GM19239 (cell line): ENCODE measurements around the gene ETS1.

ENCODE experiments used
- DNase-seq: peaks from one replicate; pipeline ENCODE4 v3.0.0; 2011; ENCODE audit warnings: low spot score; ENCODE audit not compliant: insufficient read length
- FAIRE-seq: peaks from 2 replicates; lab custom pipeline; 2011; peaks lifted over from hg19 to GRCh38; lab: Jason Lieb, UNC

ETS1 gene

GRCh38 chr11:128597209-128597608 is 9.9 kb upstream of the ETS1 start:
- no peak for DNase-seq
- FAIRE-seq = no peak

DNA sequence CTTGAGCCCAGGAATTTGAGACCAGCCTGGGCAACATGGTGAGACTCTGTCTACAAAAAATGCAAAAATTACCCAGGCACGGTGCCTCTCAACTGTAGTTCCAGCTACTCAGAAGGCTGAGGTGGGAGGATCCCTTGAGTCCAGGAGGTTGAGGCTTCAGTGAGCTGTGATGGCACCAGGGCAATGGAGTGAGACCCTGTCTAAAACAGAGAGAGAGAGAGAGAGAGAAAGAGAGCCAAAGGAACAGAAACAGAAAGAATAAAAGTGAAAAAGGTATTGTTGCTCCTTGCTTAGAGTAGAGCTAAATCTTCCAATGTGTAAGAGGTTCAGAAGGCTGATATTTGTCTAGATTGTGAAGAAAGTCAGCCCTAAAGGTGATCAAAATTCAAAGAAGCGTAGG is 8.9 kb upstream of the ETS1 start:
- no peak for DNase-seq
- peak; percentile 26 for FAIRE-seq

DNA sequence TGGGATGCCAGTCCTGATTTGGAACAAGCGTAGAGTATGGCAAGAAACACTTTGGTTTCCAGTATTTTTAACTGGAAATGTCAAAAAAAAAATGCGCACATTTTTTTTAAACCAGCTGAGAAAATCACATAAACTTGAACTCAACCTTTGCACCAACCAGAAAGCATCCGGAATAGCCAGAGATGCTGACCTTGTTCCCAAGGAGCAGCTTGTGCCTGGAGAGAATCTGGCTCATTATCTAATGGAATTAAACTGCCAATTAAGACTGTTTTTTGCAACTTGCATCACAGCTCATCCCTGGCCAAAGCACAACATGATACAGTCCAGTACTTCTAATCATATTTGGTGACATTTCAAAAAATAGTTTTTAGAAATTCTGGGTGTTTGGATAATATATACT is 8.4 kb upstream of the ETS1 start:
- FAIRE-seq (no peak), DNase-seq (no peak)

GRCh38 chr11:128595221-128595620 is 7.9 kb upstream of the ETS1 start:
- DNase-seq = no peak
- peak; percentile 59 for FAIRE-seq

DNA sequence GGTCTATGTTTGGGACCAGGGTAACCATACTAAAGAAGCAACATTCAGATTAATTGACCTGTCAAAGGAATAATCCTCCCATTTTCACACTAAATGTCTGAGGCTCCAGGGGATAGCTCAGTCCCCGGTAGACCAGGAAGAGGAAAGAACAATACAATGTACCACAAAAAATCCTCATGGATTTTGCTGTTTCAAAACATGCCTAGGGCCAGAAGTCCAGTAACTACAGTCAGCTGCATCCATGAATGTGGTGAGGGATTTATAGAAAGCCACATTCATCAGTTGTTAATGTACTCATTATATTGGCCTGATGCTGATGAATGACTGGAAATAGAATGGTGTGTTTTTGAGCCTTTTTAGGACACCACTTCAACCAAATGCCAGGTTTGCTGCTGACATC is 6.9 kb upstream of the ETS1 start:
- FAIRE-seq = no peak
- no peak for DNase-seq

GRCh38 chr11:128593281-128593680 is 5.9 kb upstream of the ETS1 start:
- no peak for FAIRE-seq
- no peak for DNase-seq

DNA sequence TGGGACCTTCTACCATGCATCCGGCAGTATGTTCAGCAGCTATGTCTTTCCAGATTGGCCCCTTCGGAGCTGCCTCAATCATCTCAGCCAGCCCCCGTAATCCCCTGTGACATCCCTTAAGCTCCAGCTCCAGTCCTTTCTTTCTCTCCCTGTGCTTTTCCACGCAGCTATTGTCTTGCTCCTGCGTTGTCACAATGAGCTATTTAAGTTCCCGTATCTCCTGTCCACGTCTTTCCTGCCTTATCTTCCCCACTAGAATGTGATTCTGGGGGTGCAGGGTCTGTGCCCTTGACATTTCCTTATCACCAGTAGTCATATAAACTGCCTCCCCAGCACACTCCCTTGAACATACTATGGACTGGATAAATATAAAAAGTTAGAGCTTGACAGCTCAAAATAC is 5.1 kb upstream of the ETS1 start:
- FAIRE-seq = no peak
- no peak for DNase-seq

DNA sequence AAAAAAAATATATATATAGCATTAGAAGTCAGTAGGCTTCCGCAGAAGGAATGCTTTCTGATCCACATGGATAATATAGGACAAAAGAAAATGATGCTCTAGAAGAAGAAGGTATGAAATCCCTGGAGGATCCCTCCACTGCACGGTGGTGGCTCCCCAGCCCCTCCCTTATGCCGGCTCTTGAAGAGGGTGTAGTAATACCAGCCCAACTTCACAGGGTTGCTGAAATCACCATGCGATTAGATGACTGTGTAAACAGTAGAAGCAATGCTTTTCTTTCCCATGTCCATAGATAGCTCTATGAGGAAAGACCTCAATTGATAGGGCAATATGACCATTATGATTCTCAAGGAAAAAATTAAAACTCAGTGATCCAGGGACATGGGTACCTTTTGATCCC is 3.2 kb upstream of the ETS1 start:
- no peak for FAIRE-seq
- DNase-seq = no peak

DNA sequence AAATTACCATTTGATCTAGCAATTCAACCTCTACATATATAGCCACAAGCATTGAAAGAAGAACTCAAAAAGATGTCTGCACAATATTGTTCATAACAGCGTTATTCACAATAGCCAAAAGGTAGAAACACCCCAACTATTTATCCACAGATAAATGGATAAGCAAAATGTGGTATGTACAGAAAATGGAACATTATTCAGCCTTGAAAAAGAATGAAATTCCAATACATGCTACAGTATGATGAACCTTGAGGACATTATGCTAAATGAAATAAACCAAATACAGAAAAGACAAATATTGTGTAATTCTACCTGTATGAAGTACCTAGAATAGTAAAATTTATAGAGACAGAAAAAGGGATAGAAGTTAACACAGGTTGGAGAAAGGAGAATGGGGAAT is 2.6 kb upstream of the ETS1 start:
- no peak for FAIRE-seq
- no peak for DNase-seq

- no peak for DNase-seq
- FAIRE-seq = no peak
Observed at GRCh38 chr11:128588093-128588492, 735 bp upstream of the ETS1 start.

DNA sequence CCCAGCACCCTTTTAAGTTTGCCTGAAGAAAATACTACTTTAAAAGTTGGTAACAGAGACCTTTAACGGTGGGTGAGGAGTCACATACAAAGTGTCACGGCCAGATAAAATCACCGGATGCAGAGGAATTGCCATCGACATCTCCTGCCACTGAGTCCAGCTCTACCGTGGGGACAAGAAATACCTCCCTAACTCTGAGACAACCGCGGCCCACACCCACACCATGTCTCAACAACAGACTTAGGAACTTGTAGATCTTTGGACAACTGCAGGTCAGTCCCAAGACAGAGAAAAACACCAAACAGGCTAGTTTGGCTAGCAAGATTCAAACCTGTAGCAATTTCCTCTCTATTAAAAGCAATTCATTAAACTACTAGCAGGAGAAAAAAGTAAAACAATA is 669 bp downstream of the ETS1 start:
- DNase-seq (no peak), FAIRE-seq (no peak)

GRCh38 chr11:128585498-128586238 is 1.7 kb downstream of the ETS1 start:
- FAIRE-seq (no peak), DNase-seq (no peak)

GRCh38 chr11:128584253-128584652 is 3.1 kb downstream of the ETS1 start:
- FAIRE-seq (no peak), DNase-seq (no peak)

GRCh38 chr11:128582496-128583366 is 4.6 kb downstream of the ETS1 start:
- FAIRE-seq = peak; percentile 31
- DNase-seq = no peak

DNA sequence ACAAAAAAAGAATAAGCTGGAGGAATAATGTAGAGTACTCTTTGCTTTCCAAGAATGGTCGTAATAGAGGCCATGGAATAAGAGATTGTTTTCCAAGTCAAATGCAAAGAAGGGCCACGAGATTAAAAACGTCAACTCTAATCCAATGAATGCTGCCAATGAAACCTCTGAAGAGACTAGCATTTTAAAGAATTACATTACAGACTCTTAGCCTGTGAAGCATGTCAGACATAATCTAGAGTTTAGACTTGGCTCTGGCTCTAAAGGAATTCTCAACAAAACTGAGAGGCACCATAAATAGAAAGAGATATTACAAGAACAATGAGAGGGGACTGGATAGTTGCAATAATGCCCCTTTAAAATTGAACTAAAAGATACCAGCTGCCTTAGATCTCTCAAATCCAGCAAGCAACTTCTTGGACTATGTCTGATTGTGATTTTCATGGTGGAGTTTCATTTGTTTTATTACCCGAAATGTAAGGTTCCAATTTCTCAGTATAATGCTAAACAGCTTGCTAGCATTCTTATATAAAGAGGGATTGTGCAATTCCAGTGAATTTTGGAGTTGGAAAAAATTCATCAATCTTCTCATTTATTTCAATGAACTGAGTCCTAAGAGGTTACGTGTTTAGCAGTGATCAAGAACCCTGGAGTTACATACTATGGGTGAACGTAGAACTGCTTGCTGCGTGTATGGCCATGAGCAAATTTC is 5.6 kb downstream of the ETS1 start:
- FAIRE-seq (no peak), DNase-seq (no peak)

DNA sequence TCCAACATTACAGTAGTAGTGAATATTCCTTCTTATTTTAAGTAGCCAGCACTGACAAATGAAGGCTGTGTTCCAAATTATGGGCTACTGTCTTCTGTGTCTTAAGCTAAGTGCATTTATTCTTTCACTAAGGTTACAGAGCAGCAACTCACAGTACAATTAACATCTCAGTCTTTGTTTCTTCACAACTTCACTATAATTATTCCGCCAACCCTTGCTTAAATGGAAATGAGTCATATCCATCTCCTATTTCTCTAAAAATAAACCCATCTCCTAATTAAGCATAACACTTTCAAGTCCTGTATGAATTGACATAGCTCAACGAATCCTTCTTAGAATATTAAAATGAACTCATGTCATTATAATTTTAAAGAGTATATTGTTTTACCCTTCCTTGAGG is 6.7 kb downstream of the ETS1 start:
- no peak for FAIRE-seq

DNA sequence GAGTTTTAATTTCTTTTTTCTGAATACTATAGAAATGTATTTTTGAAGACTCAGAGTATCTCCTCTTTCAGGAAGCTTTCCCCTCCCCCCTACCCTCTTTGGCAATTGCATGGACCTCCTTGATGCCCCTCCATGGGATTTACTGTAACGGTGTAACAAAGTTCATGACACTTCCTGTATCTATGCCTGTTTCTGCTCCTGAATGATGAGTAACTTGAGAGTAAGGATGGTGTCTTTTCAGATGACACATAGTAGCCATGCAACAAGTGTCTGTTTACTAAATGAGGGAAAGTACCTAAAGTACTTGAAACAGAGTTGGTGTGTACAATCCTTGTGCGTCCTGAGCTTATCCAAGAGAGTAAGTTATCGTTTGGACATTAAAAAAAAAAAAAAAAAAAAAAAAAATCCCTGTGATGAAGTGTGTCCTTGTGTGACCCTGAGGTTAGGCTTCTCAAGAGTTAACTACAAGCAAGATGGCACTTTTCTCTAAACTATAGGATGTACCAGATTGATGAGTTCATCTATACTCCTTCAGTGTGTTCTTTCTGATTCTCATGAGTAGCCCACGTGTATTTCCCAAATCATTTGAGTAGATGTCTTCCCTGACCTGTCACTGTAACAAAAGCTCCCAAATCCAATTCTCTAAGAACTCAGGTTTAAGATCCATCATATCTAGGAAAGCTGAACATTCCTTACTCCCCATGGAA is 7.4 kb downstream of the ETS1 start:
- FAIRE-seq (peak; percentile 35), DNase-seq (no peak)

More for the DNA sequence above, 6.7 kb downstream of the ETS1 start:
- no peak for DNase-seq

- no peak for DNase-seq
- no peak for FAIRE-seq
Observed at GRCh38 chr11:128576555-128576954, 10.8 kb downstream of the ETS1 start.

DNA sequence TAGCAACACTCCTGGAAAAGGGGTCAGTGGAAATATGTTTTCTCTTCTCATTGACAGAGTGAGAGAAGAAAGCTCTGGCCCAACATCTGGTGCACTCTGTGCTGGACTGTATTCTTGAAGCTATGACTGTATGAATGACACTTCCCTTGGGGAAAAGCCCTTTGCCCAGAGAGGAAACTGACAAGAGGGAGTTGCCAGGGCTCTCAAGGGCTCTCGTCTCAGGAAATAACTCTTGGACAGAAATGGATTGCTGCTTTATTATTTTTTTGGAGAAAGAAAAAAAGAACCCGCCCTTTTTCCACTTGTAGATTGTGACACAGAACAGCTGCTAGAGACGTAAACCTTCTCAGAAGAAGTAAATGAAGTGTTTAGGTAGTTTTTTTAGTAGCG is 11.4 kb downstream of the ETS1 start:
- DNase-seq (no peak), FAIRE-seq (no peak)

GRCh38 chr11:128575174-128575960 is 12.0 kb downstream of the ETS1 start:
- FAIRE-seq (peak; percentile 75), DNase-seq (no peak)
